Suprapubic skin (tissue), 4 donors: ENCODE results near the gene FLT1. TPM values are rescaled to one million over a fixed set of nuclear protein-coding genes. Genes with fewer than 3 reads are reported as not detected.

Experiments used
- DNase-seq, 2 donors: peaks; one replicate each; pipeline ENCODE4 v3.0.0-alpha.2; 2019; ENCODE audit warnings: low spot score in 2 of 2
- H3K27ac ChIP-seq: fragments of 200-600 bp; sonication (generic); one replicate; pipeline ENCODE4 v1.5.1; 2019
- H3K27me3 ChIP-seq: fragments of 200-600 bp; sonication (generic); one replicate; pipeline ENCODE4 v1.5.1; 2019
- H3K36me3 ChIP-seq: fragments of 200-600 bp; sonication (generic); one replicate; pipeline ENCODE4 v1.5.1; 2019
- H3K4me1 ChIP-seq: fragments of 200-600 bp; sonication (generic); one replicate; pipeline ENCODE4 v1.5.1; 2019
- H3K4me3 ChIP-seq: fragments of 200-600 bp; sonication (generic); one replicate; pipeline ENCODE4 v1.5.1; 2019; ENCODE audit warnings: mild to moderate bottlenecking
- H3K9me3 ChIP-seq: fragments of 200-600 bp; sonication (generic); one replicate; pipeline ENCODE4 v1.5.1; 2019
- EP300 ChIP-seq: sonication (generic); formaldehyde crosslinking; IDR thresholded peaks from one replicate; pipeline ENCODE4 v1.6.1; 2017; ENCODE audit warnings: antibody characterized with exemption
- POLR2A ChIP-seq, 2 donors: fragments of 450-650 bp; IDR thresholded peaks; one replicate each; pipeline ENCODE4 v1.6.1; 2017; ENCODE audit warnings: antibody characterized with exemption in 2 of 2, mild to moderate bottlenecking in 2 of 2, moderate library complexity in 2 of 2
- POLR2AphosphoS5 ChIP-seq, 3 donors: sonication (generic); formaldehyde crosslinking; IDR thresholded peaks; one replicate each; pipeline ENCODE4 v1.6.1; 2017; ENCODE audit warnings: antibody characterized with exemption in 3 of 3
- WGBS: methylation state at CpG from one replicate; pipeline ENCODE4 v1.1.5; 2018; 5-methylcytosine and 5-hydroxymethylcytosine counted together
- total RNA-seq, 4 donors: library from RNA; depleted of rRNA; stranded (reverse); fragments of >200 nt; gene quantifications; one replicate each; pipeline ENCODE4 v1.1.0, GENCODE V29; 2016
- TF ChIP-seq, protein P1 (sequence below), 2 donors: fragments of 200-600 bp in 1 of 2; fragments of 450-650 bp in 1 of 2; sonication (generic) in 1 of 2; IDR thresholded peaks; one replicate each; pipeline ENCODE4 v1.5.1; 2016 to 2019; ENCODE audit warnings: antibody characterized with exemption in 2 of 2, mild to moderate bottlenecking in 1 of 2, moderate library complexity in 1 of 2

The FLT1 gene
- total RNA-seq, 4 donors from 2014 or later: 3.8 to 14.2 (median 6.8) TPM

DNA sequence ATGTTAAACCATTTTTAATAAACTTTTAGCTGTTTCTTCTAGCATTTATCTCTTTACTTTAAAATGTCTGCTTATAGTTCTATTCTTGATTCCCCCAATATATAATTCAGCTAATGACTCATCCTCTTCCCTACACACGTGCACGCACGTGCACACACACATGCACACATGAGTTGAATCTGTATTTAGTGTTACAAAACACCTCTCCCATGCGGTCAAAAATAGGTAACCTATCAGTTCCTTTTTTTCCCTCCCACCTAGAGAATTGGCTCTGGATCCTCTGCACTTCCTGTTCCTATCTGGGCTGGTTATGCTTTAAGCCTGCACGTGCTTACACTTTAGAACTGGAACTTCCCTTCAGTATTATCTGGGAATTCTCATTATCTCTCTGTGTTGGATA lies 212.5 kb downstream of the FLT1 start:
- no peak for DNase-seq
- H3K4me1 ChIP-seq: no peaks in the 10 kb centered on the region
- WGBS: 90% methylated on average over 5 of the region's 5 CpGs
- peaks cover 69% of the 10 kb centered on the region for H3K36me3 ChIP-seq
- H3K27ac ChIP-seq: no peak overlapping the region
- no peaks in the 10 kb centered on the region for H3K27me3 ChIP-seq
- H3K9me3 ChIP-seq: no peaks in the 10 kb centered on the region
- no peak overlapping the region for H3K4me3 ChIP-seq
- TF ChIP-seq POLR2A (IDR thresholded peaks at IDR 0.05): no peak
- TF ChIP-seq, protein P1, sequence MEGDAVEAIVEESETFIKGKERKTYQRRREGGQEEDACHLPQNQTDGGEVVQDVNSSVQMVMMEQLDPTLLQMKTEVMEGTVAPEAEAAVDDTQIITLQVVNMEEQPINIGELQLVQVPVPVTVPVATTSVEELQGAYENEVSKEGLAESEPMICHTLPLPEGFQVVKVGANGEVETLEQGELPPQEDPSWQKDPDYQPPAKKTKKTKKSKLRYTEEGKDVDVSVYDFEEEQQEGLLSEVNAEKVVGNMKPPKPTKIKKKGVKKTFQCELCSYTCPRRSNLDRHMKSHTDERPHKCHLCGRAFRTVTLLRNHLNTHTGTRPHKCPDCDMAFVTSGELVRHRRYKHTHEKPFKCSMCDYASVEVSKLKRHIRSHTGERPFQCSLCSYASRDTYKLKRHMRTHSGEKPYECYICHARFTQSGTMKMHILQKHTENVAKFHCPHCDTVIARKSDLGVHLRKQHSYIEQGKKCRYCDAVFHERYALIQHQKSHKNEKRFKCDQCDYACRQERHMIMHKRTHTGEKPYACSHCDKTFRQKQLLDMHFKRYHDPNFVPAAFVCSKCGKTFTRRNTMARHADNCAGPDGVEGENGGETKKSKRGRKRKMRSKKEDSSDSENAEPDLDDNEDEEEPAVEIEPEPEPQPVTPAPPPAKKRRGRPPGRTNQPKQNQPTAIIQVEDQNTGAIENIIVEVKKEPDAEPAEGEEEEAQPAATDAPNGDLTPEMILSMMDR (IDR thresholded peaks at IDR 0.05): no peak
- no peak for TF ChIP-seq POLR2AphosphoS5 (IDR thresholded peaks at IDR 0.05)
- no peak for TF ChIP-seq EP300

DNA sequence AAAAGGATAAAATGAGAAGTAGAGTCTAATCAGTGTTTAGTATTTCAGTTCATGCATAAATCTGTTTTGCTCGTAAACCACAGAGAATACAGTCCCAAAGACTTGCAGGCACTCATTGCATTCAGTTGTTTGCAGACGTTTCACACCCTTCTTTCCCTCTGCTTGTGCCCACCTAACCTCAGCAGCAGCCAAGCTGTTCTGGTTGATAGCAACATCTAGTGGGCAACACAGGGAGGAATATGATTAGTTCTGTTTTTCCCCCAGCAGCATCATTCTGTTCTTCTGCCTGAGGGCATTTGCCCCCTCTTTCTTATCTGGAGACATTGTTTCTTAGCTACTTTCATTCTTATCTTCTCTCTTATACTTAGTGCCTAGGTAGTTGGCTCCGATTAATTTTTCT lies 221.0 kb downstream of the FLT1 start:
- no peak for DNase-seq
- WGBS: 85% methylated on average over 3 of the region's 3 CpGs
- no peak for TF ChIP-seq EP300
- TF ChIP-seq, protein P1 (IDR thresholded peaks at IDR 0.05): no peak
- no peak for TF ChIP-seq POLR2AphosphoS5 (IDR thresholded peaks at IDR 0.05)
- no peak for TF ChIP-seq POLR2A (IDR thresholded peaks at IDR 0.05)
- no peak overlapping the region for H3K27ac ChIP-seq
- no peaks in the 10 kb centered on the region for H3K9me3 ChIP-seq
- H3K4me1 ChIP-seq: no peaks in the 10 kb centered on the region
- H3K27me3 ChIP-seq: no peaks in the 10 kb centered on the region
- peaks cover 53% of the 10 kb centered on the region for H3K36me3 ChIP-seq
- H3K4me3 ChIP-seq: no peak overlapping the region

DNA sequence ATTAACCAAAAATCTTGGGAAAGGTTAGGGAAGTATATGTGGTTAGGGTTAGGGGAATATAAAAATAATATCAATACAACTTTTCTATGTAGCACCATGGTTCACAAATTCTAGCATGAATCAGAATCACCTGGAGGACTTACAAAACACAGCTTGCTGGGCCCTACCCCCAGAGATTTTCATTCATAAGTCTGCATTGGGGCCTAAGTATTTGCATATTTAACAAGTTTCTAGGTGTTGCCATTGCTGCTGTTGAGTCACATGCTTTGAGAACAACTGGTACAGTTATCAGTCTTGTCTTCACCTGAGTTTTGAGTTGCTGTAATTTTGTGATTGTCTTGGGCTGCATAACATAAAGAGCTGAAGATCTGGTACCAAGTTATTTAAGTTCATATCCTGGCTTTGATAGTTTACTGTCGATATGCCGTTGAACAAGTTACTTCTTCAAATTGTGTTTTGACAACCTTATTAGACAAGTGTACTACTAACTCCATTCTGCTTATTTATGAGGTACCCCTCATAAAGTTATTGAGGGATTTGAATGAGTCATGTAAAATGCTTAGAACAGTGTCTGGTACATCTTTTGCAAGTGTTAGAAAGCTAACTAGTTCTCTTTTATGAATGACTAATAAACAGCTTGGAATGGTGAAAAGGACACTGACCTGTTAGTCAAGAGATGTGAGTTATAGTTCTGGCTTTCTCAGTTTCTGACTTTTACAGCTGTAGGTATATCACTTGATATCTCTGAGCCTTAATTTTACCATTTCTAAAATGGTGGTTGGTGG lies 223.7 kb downstream of the FLT1 start:
- WGBS: 96% methylated on average over 2 of the region's 2 CpGs

DNA sequence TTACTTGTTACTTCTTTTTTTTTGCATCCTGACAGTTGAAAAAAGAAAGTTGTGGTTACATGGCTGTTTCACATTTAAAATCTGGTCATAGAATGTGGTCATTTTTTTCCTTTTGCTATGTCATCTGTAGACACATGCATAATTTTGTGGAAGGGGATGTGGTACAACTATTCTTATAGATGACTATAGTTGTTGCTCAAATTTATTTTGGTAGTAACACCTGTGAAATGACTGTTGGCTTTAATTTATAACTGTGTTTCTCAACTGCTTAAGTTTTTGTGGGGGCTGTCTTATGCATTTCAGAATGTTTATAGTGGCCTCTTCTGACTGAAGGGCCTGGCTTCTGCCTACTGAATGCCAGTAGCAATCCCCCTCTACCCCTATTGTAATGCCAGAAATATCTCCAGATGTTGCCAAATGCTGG lies 226.1 kb downstream of the FLT1 start:
- Histone ChIP-seq H3K27me3 (no peaks in the 10 kb centered on the region), H3K9me3 (no peaks in the 10 kb centered on the region), H3K4me3 (no peak overlapping the region), H3K27ac (no peak overlapping the region), H3K4me1 (no peaks in the 10 kb centered on the region), H3K36me3 (peaks cover 64% of the 10 kb centered on the region)
- DNase-seq: no peak
- TF ChIP-seq, protein P1 (IDR thresholded peaks at IDR 0.05): no peak
- TF ChIP-seq POLR2A (IDR thresholded peaks at IDR 0.05): no peak

More for the DNA sequence above, 223.7 kb downstream of the FLT1 start:
- Histone ChIP-seq H3K36me3 (peaks cover 55% of the 10 kb centered on the region), H3K27me3 (no peaks in the 10 kb centered on the region), H3K27ac (no peak overlapping the region), H3K9me3 (no peaks in the 10 kb centered on the region), H3K4me3 (no peak overlapping the region), H3K4me1 (no peaks in the 10 kb centered on the region)
- DNase-seq: no peak
- no peak for TF ChIP-seq POLR2AphosphoS5 (IDR thresholded peaks at IDR 0.05)
- TF ChIP-seq POLR2A (IDR thresholded peaks at IDR 0.05): no peak
- no peak for TF ChIP-seq EP300
- TF ChIP-seq, protein P1 (IDR thresholded peaks at IDR 0.05): no peak

DNA sequence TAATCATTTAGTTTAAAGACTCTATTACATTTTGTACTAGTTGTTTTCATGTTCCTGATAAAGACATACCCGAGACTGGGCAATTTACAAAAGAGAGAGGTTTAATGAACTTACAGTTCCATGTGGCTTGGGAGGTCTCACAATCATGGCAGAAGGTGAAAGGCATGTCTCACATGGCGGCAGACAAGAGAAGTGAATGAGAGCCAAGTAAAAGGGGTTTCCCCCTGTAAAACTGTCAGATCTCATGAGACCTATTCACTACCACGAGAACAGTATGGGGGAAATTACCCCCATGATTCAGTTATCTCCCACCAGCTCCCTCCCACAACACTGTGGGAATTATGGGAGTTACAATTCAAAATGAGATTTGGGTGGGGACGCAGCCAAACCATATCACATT lies 227.4 kb downstream of the FLT1 start:
- no peak for DNase-seq
- Histone ChIP-seq H3K4me3 (no peak overlapping the region), H3K4me1 (no peaks in the 10 kb centered on the region), H3K9me3 (no peaks in the 10 kb centered on the region), H3K27ac (no peak overlapping the region), H3K36me3 (peaks cover 63% of the 10 kb centered on the region), H3K27me3 (no peaks in the 10 kb centered on the region)
- WGBS: 90% methylated on average over 4 of the region's 4 CpGs
- TF ChIP-seq EP300 (no peak), POLR2A (IDR thresholded peaks at IDR 0.05) (no peak), POLR2AphosphoS5 (IDR thresholded peaks at IDR 0.05) (no peak)
- TF ChIP-seq, protein P1 (IDR thresholded peaks at IDR 0.05): no peak
